Left renal pelvis (tissue), 4 donors: ENCODE measurements around the gene ADAM12. TPM values are rescaled to one million over a fixed set of nuclear protein-coding genes. Genes with fewer than 3 reads are reported as not detected.

Experiments used
- DNase-seq, 4 donors: peaks; one replicate each; pipeline ENCODE4 v3.0.0-alpha.2; 2013; ENCODE audit warnings: low read depth in 4 of 4, low spot score in 3 of 4
- polyA plus RNA-seq, 4 donors: library from polyadenylated mRNA; unstranded; fragments of 120-200 nt; gene quantifications; one replicate each; pipeline ENCODE4 v1.2.1, GENCODE V29; 2013; ENCODE audit not compliant: insufficient read length in 4 of 4

Gene ADAM12
- polyA plus RNA-seq, 4 donors: 23.1 to 100 (median 27.8) TPM

- no peak for DNase-seq
Measured at GRCh38 chr10:126158133-126158892, 230.0 kb downstream of the ADAM12 start.

GRCh38 chr10:126157189-126157588 is 231.1 kb downstream of the ADAM12 start:
- DNase-seq: no peak

DNA sequence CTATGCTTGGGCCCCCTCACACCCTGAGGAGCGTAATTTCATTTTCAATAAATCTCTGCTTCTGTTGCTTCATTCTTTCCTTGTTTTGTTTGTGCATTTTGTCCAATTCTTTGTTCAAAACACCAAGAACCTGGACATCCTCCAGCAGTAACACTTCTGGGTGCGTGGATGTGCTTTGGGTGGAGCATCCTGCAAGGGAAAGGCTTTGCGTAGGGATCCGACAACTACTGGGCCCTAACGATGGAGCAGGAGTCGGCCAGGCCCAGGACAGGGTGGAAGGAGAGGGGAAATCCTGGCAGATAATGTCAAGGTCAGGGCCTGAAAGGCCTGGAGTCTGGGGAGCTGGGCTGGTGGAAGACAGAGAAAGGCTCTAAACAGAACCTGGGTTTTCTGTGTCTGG is 231.8 kb downstream of the ADAM12 start:
- DNase-seq: no peak

GRCh38 chr10:126156012-126156411 is 232.3 kb downstream of the ADAM12 start:
- DNase-seq: no peak

- DNase-seq: no peak
Measured at GRCh38 chr10:126155528-126155927, 232.7 kb downstream of the ADAM12 start.

DNA sequence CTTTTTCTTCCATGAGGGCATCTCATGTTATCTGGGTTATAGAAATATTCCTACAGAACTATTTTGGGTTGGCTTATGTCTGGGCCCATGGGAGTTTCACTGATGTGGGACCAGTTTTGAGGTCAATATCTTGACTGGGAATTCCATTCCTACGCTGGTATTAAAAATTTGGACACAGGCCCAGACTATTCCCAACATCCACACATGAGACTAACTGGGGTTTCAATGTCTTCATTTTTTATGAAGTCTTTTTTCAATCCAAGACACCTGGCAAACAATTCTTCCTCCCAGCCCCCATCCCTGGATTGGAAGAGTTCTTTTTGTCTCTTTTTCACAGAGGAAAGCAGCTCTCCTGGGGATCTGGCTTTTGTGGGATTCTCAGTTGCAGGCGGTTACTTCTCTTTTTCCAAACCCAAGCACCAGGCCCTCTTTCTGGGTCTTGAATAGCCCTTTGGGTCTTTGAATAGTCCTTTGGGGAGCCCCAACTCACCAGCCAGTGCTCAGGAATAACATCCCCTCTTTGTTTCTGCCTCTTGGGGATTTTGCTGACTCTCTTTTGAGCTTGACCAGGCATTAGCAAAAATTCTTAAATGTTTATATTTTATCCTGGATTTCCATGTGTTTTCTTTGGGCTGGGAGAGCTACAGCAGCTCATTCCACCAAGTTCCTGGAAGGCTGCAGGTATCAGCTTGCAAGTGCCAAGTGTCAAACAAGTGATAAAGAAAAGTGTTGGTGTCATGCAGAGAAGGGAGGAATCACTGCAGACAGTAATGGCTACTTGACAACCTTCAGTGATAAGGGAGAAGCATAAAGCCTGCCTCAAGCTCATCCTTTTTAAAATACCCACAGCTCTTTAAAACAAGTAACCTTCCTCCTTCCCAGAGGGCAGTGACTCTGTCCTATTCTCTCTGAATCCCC is 234.3 kb downstream of the ADAM12 start:
- DNase-seq: no peak

- DNase-seq: peak in 1 of 4 donors; percentile 9
Measured at GRCh38 chr10:126147866-126148587, 240.2 kb downstream of the ADAM12 start.

- DNase-seq: no peak
Measured at GRCh38 chr10:126146771-126147170, 241.5 kb downstream of the ADAM12 start.

DNA sequence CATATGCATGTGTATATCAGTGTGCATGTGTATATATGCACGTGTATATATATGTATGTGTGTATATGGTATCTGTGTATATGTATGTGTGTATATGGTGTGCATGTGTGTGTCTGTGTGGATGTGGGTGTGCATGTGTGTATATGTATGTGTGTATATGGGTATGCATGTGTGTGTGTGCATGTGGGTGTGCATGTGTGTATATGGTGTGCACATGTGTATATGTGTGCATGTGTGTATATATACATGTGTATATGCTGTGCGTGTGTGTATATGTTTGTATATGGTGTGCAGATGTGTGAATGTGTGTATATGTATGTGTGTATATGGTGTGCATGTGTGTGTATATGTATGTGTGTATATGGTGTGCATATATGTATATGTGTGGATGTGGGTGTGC is 245.2 kb downstream of the ADAM12 start:
- no peak for DNase-seq

GRCh38 chr10:126140746-126141273 is 247.5 kb downstream of the ADAM12 start:
- DNase-seq: no peak

- DNase-seq: no peak
Measured at GRCh38 chr10:126137562-126138221, 250.6 kb downstream of the ADAM12 start.

- no peak for DNase-seq
Measured at GRCh38 chr10:126135941-126136595, 252.2 kb downstream of the ADAM12 start.

- no peak for DNase-seq
Measured at GRCh38 chr10:126135177-126135576, 253.1 kb downstream of the ADAM12 start.

DNA sequence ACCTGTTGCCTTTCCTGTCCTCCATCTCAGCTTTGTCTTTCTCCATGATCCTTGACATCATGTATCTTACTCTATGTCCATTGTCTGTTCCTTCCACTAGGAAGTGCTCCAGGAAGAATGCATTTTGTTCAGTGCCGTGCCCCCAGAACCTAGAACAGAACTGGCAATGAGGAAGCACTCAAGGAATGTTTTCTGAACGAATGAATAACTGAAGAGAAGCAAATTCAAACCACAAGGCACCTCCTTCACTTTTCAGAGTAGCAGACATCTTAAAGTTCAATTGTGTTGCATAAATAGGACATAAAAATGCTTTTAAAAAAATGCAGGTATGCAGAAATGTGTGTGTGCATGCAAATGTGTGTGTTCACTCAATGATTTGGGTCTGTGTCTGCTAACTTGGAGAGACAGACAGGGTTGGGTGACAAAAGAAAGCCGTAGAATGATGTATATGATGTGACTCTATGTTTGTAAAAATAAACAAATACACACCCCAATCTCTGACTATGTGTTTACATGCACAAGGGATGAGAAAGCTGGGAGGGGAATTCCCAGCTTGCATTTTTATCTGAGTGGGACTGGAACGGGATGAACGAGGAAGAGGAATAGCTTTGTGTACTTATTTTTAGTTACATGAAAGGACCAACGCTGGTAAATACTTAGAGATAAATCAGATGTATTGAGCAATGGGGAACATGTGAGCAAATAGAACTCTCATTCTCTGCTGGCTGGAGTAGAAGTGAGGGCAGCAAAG is 254.2 kb downstream of the ADAM12 start:
- no peak for DNase-seq

GRCh38 chr10:126133082-126133620 is 255.1 kb downstream of the ADAM12 start:
- DNase-seq: no peak

GRCh38 chr10:126131341-126131740 is 256.9 kb downstream of the ADAM12 start:
- DNase-seq: no peak

GRCh38 chr10:126130271-126130710 is 258.0 kb downstream of the ADAM12 start:
- no peak for DNase-seq

DNA sequence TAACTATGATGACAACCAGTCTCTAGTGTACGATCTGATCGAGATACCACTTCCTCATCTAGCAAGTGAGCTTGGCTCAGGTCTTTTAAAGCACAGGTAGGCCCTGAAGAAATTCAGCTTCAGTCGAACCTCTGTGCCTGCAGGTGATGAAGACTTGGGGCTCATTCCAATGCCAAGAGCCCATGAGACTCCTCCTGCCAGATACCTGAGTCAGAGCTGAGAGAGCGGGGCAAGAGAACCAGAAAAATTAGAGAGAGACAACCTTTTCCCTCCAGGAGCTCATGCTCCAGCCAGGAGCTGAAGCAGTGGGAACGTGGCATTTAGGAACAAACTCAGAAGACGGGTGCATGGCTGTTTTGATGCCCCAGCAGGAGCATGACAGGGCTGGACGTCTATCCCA is 259.3 kb downstream of the ADAM12 start:
- no peak for DNase-seq

DNA sequence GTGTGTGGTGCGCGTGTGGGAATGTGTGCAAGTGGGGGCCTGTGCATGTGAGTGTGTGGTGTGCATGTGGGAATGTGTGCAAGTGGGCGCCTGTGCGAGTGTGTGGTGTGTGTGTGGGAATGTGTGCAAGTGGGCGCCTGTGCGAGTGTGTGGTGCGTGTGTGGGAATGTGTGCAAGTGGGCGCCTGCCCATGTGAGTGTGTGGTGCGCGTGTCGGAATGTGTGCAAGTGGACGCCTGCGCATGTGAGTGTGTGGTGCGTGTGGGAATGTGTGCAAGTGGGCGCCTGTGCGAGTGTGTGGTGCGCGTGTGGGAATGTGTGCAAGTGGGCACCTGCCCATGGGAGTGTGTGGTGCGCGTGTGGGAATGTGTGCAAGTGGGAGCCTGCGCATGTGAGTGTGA is 259.7 kb downstream of the ADAM12 start:
- DNase-seq: no peak
